NT2/D1 (cell line): ENCODE results near the gene PELI2.

ENCODE experiments used
- DNase-seq: peaks from one replicate; pipeline ENCODE4 v3.0.0-alpha.2; 2011; ENCODE audit warnings: low read depth, low spot score
- H3K27me3 ChIP-seq: 2 replicates; pipeline ENCODE4 v1.6.0; 2011; ENCODE audit warnings: mild to moderate bottlenecking; ENCODE audit not compliant: insufficient read length, insufficient read depth
- H3K36me3 ChIP-seq: 2 replicates; pipeline ENCODE4 v1.6.1; 2011; ENCODE audit warnings: mild to moderate bottlenecking, low read length, mixed read lengths; ENCODE audit not compliant: insufficient read depth, insufficient read length
- H3K4me1 ChIP-seq: 2 replicates; pipeline ENCODE4 v1.5.1; 2011; ENCODE audit not compliant: insufficient read depth, insufficient read length
- H3K4me3 ChIP-seq: 2 replicates; pipeline ENCODE4 v1.5.1; 2011; ENCODE audit warnings: low read depth; ENCODE audit not compliant: insufficient read length
- H3K9ac ChIP-seq: 2 replicates; pipeline ENCODE4 v1.6.0; 2011; ENCODE audit warnings: low read depth; ENCODE audit not compliant: insufficient read length
- H3K9me3 ChIP-seq: 2 replicates; pipeline ENCODE4 v1.5.1; 2011; ENCODE audit warnings: mild to moderate bottlenecking, low read length; ENCODE audit not compliant: insufficient read depth
- SUZ12 ChIP-seq: IDR thresholded peaks from 2 replicates; pipeline ENCODE4 v1.6.1; 2011; ENCODE audit not compliant: insufficient read length, insufficient read depth; ENCODE audit errors: extremely low read depth
- YY1 ChIP-seq: IDR thresholded peaks from 2 replicates; pipeline ENCODE4 v1.6.1; 2011; ENCODE audit not compliant: insufficient read length, insufficient read depth
- ZNF274 ChIP-seq: IDR thresholded peaks from 2 replicates; pipeline ENCODE4 v1.6.1; 2011; ENCODE audit warnings: mild to moderate bottlenecking, low read depth, low read length

Gene PELI2

GRCh38 chr14:56127156-56127555, 8.9 kb downstream of the PELI2 start:
- no peaks in the 10 kb centered on the region for H3K9me3 ChIP-seq
- TF ChIP-seq YY1 (no peak), ZNF274 (no peak), SUZ12 (no peak)
- no peak overlapping the region for H3K9ac ChIP-seq
- no peaks in the 10 kb centered on the region for H3K4me1 ChIP-seq
- no peaks in the 10 kb centered on the region for H3K27me3 ChIP-seq
- no peak for DNase-seq
- no peak overlapping the region for H3K4me3 ChIP-seq
- H3K36me3 ChIP-seq: no peaks in the 10 kb centered on the region

GRCh38 chr14:56129092-56129491, 10.9 kb downstream of the PELI2 start:
- Histone ChIP-seq H3K4me3 (no peak overlapping the region), H3K36me3 (no peaks in the 10 kb centered on the region), H3K27me3 (no peaks in the 10 kb centered on the region), H3K9me3 (no peaks in the 10 kb centered on the region), H3K4me1 (no peaks in the 10 kb centered on the region), H3K9ac (no peak overlapping the region)
- no peak for DNase-seq
- TF ChIP-seq SUZ12 (no peak), ZNF274 (no peak), YY1 (no peak)

GRCh38 chr14:56129933-56130332, 11.7 kb downstream of the PELI2 start:
- Histone ChIP-seq H3K4me3 (no peak overlapping the region), H3K36me3 (no peaks in the 10 kb centered on the region), H3K9me3 (no peaks in the 10 kb centered on the region), H3K27me3 (no peaks in the 10 kb centered on the region), H3K4me1 (no peaks in the 10 kb centered on the region), H3K9ac (no peak overlapping the region)
- DNase-seq: no peak
- TF ChIP-seq YY1: no peak

GRCh38 chr14:56131004-56131864, 13.0 kb downstream of the PELI2 start:
- no peak for TF ChIP-seq SUZ12
- no peak for TF ChIP-seq ZNF274
- TF ChIP-seq YY1: no peak
- Histone ChIP-seq H3K27me3 (no peaks in the 10 kb centered on the region), H3K9ac (no peak overlapping the region), H3K4me3 (no peak overlapping the region), H3K4me1 (no peaks in the 10 kb centered on the region), H3K9me3 (no peaks in the 10 kb centered on the region), H3K36me3 (no peaks in the 10 kb centered on the region)
- no peak for DNase-seq

GRCh38 chr14:56131865-56132833, 13.9 kb downstream of the PELI2 start:
- no peaks in the 10 kb centered on the region for H3K36me3 ChIP-seq
- no peak for DNase-seq
- H3K4me1 ChIP-seq: no peaks in the 10 kb centered on the region
- no peaks in the 10 kb centered on the region for H3K27me3 ChIP-seq
- no peak for TF ChIP-seq YY1
- H3K9ac ChIP-seq: no peak overlapping the region
- no peaks in the 10 kb centered on the region for H3K9me3 ChIP-seq
- no peak overlapping the region for H3K4me3 ChIP-seq

- DNase-seq: no peak
- H3K36me3 ChIP-seq: no peaks in the 10 kb centered on the region
- no peaks in the 10 kb centered on the region for H3K4me1 ChIP-seq
- no peak overlapping the region for H3K9ac ChIP-seq
- TF ChIP-seq ZNF274: no peak
- no peak for TF ChIP-seq YY1
- TF ChIP-seq SUZ12: no peak
- H3K9me3 ChIP-seq: no peaks in the 10 kb centered on the region
- no peaks in the 10 kb centered on the region for H3K27me3 ChIP-seq
- no peak overlapping the region for H3K4me3 ChIP-seq
Measured at GRCh38 chr14:56133547-56133946, 15.3 kb downstream of the PELI2 start.

GRCh38 chr14:56135001-56135400, 16.8 kb downstream of the PELI2 start:
- Histone ChIP-seq H3K4me3 (no peak overlapping the region), H3K4me1 (no peaks in the 10 kb centered on the region), H3K36me3 (no peaks in the 10 kb centered on the region), H3K9me3 (no peaks in the 10 kb centered on the region), H3K27me3 (no peaks in the 10 kb centered on the region), H3K9ac (no peak overlapping the region)
- TF ChIP-seq YY1 (no peak), ZNF274 (no peak), SUZ12 (no peak)
- DNase-seq: no peak
